ENCODE data around the gene RAB42. TPM values are rescaled to one million over a fixed set of nuclear protein-coding genes. Genes with fewer than 3 reads are reported as not detected.

RAB42 gene
- total and polyA plus RNA-seq, 10 of the 15 experiments (the other 5 are each of a cell fraction or from before 2014, with no cell fraction given): 0.16 to 4.5 (median 0.49) TPM

DNA sequence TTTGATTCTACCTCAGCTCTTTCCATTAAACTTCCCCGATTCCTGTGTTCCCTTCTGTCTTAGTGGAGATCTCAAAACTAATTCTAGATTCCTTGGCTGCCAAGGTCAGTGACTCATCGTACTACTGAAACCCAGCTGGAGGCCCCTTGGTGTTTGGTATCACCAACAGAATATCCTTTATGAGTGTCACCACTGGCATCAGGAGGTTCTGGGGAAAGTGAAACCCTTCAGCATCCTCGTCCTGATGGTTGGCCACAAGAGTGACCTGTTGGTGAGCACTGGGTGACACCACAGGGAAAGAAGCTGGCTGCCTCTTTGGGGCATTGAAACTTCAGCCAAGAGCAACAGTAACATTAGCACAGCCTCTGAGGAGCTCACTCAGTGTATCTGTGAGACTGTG is 9.6 kb downstream of the RAB42 start:
- intact Hi-C loops (cut with micrococcal nuclease; ENCODE audit: unreplicated experiment) (loop anchor here (1.0 to 5.0 kb wide), 5 partner anchors 49 to 354 kb away; partner anchors contain the start of gene TRNAU1AP), in situ Hi-C loops (cut with MboI) (loop anchor here (5.0 kb wide), 3 partner anchors 84 to 354 kb away; no protein-coding TSS in a partner anchor)
- Histone ChIP-seq H3K36me3 (ENCODE audit: control insufficient read depth in 2 of 2, insufficient read depth in 2 of 2, low read length in 1 of 2) (peaks cover 4 to 11% of the 10 kb centered on the region in 2 experiments; a peak in 3 of 4 replicates), H3K4me3 (no peak overlapping the region), H3K79me2 (ENCODE audit: control insufficient read depth, insufficient read depth, low read length) (no peaks in the 10 kb centered on the region), H3K9me3 (replicated peaks; ENCODE audit: control insufficient read depth, insufficient read depth, low read length) (no peaks in the 10 kb centered on the region), H3K27me3 (replicated peaks in 1 of 2; ENCODE audit: control insufficient read depth in 2 of 2, insufficient read depth in 2 of 2, low read length in 1 of 2) (no peaks in the 10 kb centered on the region), H3K9ac (ENCODE audit: control insufficient read depth, insufficient read depth, low read length) (no peak overlapping the region), H2AFZ (ENCODE audit: control insufficient read depth, low read depth, low read length) (no peak overlapping the region), H4K20me1 (ENCODE audit: control insufficient read depth, insufficient read depth) (no peaks in the 10 kb centered on the region), H3K4me1 (ENCODE audit: control insufficient read depth, insufficient read depth, low read length) (peaks cover 22% of the 10 kb centered on the region), H3K4me2 (ENCODE audit: control insufficient read depth, insufficient read depth) (no peak overlapping the region), H3K27ac (ENCODE audit: control insufficient read depth, insufficient read depth) (no peak overlapping the region)
- peak; percentile 84 for ATAC-seq
- DNase-seq (ENCODE audit: low read depth, low spot score): no peak
- BruUV-seq (replicated peaks): no TSS peak
- ChIA-PET RAD21 (ENCODE audit: unreplicated experiment) (interaction anchor here (1.0 to 9.3 kb wide), 16 partner anchors 10 to 353 kb away, joined by 3 to 108 read pairs (median 5); partner anchors contain the start of genes RCC1, TAF12 and TRNAU1AP), CTCF (interaction anchor here (0.7 to 6.9 kb wide), 22 partner anchors 9 to 352 kb away, joined by 3 to 104 read pairs (median 6); partner anchors contain the start of genes PHACTR4, RCC1, TAF12 and TRNAU1AP), SMC1A (ENCODE audit: uncharacterized antibody, unreplicated experiment) (interaction anchor here (1.2 to 8.4 kb wide), 12 partner anchors 18 to 353 kb away, joined by 3 to 83 read pairs (median 11); no protein-coding TSS in a partner anchor), POLR2A (interaction anchor here (0.6 to 4.7 kb wide), 6 partner anchors 22 to 660 kb away, joined by 3 to 33 read pairs (median 4); partner anchors contain the start of gene YTHDF2)
- FAIRE-seq: no peak
- WGBS (ENCODE audit: insufficient coverage, insufficient replicate concordance, low lambda C conversion rate, missing lambda C conversion rate): 42% methylated on average over 3 of the region's 3 CpGs
- no peak for TF ChIP-seq ZNF384 (IDR thresholded peaks at IDR 0.05; ENCODE audit: borderline replicate concordance, low read depth, low read length)
- TF ChIP-seq HDGF (IDR thresholded peaks at IDR 0.05): no peak
- TF ChIP-seq SREBF2 (IDR thresholded peaks at IDR 0.05; ENCODE audit: low read length): no peak
- TF ChIP-seq, protein P1, sequence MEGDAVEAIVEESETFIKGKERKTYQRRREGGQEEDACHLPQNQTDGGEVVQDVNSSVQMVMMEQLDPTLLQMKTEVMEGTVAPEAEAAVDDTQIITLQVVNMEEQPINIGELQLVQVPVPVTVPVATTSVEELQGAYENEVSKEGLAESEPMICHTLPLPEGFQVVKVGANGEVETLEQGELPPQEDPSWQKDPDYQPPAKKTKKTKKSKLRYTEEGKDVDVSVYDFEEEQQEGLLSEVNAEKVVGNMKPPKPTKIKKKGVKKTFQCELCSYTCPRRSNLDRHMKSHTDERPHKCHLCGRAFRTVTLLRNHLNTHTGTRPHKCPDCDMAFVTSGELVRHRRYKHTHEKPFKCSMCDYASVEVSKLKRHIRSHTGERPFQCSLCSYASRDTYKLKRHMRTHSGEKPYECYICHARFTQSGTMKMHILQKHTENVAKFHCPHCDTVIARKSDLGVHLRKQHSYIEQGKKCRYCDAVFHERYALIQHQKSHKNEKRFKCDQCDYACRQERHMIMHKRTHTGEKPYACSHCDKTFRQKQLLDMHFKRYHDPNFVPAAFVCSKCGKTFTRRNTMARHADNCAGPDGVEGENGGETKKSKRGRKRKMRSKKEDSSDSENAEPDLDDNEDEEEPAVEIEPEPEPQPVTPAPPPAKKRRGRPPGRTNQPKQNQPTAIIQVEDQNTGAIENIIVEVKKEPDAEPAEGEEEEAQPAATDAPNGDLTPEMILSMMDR (IDR thresholded peaks at IDR 0.05 in 2 of 3, conservative IDR thresholded peaks at IDR 0.05 in 1 of 3; ENCODE audit: control insufficient read depth in 2 of 3, extremely low read depth in 1 of 3, insufficient read depth in 1 of 3, low read depth in 3 of 3, low read length in 3 of 3): no peak
- TF ChIP-seq SMAD5 (IDR thresholded peaks at IDR 0.05; ENCODE audit: low read depth): no peak
- TF ChIP-seq CEBPB (IDR thresholded peaks at IDR 0.05; ENCODE audit: borderline replicate concordance in 1 of 2, low read depth in 2 of 2, low read length in 2 of 2): no peak
- no peak for TF ChIP-seq CBFB (IDR thresholded peaks at IDR 0.05; ENCODE audit: low read depth)
- no peak for TF ChIP-seq NR2C2 (IDR thresholded peaks at IDR 0.05; ENCODE audit: borderline replicate concordance, control insufficient read depth, insufficient read length, low read depth)
- TF ChIP-seq RB1 (IDR thresholded peaks at IDR 0.05; ENCODE audit: borderline replicate concordance): no peak
- TF ChIP-seq SREBF1 (IDR thresholded peaks at IDR 0.05; ENCODE audit: low read length): no peak
- no peak for TF ChIP-seq ZZZ3 (IDR thresholded peaks at IDR 0.05; ENCODE audit: control insufficient read depth, insufficient read length, low read depth)
- TF ChIP-seq, protein P2, sequence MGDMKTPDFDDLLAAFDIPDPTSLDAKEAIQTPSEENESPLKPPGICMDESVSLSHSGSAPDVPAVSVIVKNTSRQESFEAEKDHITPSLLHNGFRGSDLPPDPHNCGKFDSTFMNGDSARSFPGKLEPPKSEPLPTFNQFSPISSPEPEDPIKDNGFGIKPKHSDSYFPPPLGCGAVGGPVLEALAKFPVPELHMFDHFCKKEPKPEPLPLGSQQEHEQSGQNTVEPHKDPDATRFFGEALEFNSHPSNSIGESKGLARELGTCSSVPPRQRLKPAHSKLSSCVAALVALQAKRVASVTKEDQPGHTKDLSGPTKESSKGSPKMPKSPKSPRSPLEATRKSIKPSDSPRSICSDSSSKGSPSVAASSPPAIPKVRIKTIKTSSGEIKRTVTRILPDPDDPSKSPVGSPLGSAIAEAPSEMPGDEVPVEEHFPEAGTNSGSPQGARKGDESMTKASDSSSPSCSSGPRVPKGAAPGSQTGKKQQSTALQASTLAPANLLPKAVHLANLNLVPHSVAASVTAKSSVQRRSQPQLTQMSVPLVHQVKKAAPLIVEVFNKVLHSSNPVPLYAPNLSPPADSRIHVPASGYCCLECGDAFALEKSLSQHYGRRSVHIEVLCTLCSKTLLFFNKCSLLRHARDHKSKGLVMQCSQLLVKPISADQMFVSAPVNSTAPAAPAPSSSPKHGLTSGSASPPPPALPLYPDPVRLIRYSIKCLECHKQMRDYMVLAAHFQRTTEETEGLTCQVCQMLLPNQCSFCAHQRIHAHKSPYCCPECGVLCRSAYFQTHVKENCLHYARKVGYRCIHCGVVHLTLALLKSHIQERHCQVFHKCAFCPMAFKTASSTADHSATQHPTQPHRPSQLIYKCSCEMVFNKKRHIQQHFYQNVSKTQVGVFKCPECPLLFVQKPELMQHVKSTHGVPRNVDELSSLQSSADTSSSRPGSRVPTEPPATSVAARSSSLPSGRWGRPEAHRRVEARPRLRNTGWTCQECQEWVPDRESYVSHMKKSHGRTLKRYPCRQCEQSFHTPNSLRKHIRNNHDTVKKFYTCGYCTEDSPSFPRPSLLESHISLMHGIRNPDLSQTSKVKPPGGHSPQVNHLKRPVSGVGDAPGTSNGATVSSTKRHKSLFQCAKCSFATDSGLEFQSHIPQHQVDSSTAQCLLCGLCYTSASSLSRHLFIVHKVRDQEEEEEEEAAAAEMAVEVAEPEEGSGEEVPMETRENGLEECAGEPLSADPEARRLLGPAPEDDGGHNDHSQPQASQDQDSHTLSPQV (IDR thresholded peaks at IDR 0.05): no peak
- TF ChIP-seq CREM (IDR thresholded peaks at IDR 0.05; ENCODE audit: low read depth): 0 out of 2 replicates have a peak, but pooled peaks have one; percentile 13
- TF ChIP-seq, protein P3, sequence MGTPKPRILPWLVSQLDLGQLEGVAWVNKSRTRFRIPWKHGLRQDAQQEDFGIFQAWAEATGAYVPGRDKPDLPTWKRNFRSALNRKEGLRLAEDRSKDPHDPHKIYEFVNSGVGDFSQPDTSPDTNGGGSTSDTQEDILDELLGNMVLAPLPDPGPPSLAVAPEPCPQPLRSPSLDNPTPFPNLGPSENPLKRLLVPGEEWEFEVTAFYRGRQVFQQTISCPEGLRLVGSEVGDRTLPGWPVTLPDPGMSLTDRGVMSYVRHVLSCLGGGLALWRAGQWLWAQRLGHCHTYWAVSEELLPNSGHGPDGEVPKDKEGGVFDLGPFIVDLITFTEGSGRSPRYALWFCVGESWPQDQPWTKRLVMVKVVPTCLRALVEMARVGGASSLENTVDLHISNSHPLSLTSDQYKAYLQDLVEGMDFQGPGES (IDR thresholded peaks at IDR 0.05): no peak
- no peak for TF ChIP-seq ETV6 (conservative IDR thresholded peaks at IDR 0.05 in 1 of 2, IDR thresholded peaks at IDR 0.05 in 1 of 2; ENCODE audit: borderline replicate concordance in 1 of 2, low read depth in 1 of 2)
- no peak for TF ChIP-seq ZNF207 (IDR thresholded peaks at IDR 0.05; ENCODE audit: borderline replicate concordance)

Data from GM12878 (cell line).